ENCODE results near the gene TYW5. TPM values are rescaled to one million over a fixed set of nuclear protein-coding genes. Genes with fewer than 3 reads are reported as not detected.

TYW5 gene
- polyA plus RNA-seq, 1 donor (not counting 4 experiments of a cell fraction or from before 2014, with no cell fraction given) = 9.9 TPM

- H3K36me3 ChIP-seq (ENCODE audit: control insufficient read depth in 2 of 2, extremely low read depth in 1 of 2, insufficient read depth in 2 of 2, low read length in 2 of 2) = no peaks in the 10 kb centered on the region
- dilution Hi-C loops (cut with MboI; ENCODE audit: extremely low pct_ligation_motif_present, low sequenced_read_pairs) = no loop called here
- no peak overlapping the region for H3K9ac ChIP-seq (ENCODE audit: control insufficient read depth, extremely low read depth, insufficient read depth, low read length)
- DNase-seq (ENCODE audit: low read depth, low spot score) (no peak), FAIRE-seq (no peak)
- H3K9me3 ChIP-seq (ENCODE audit: control insufficient read depth, low read depth, low read length) = no peaks in the 10 kb centered on the region
- no peak overlapping the region for H3K4me3 ChIP-seq (ENCODE audit: control insufficient read depth in 2 of 3, extremely low read depth in 1 of 3, insufficient read depth in 2 of 3, low read depth in 1 of 3, low read length in 3 of 3)
- H2AFZ ChIP-seq (ENCODE audit: control insufficient read depth, low read length) = no peak overlapping the region
- H3K27me3 ChIP-seq (ENCODE audit: control insufficient read depth, extremely low read depth, insufficient read depth, low read length) = no peaks in the 10 kb centered on the region
- TF ChIP-seq CTCF (optimal IDR thresholded peaks at IDR 0.05 in 1 of 3, IDR thresholded peaks at IDR 0.05 in 1 of 3, conservative IDR thresholded peaks at IDR 0.05 in 1 of 3; ENCODE audit: extremely low read depth in 1 of 3, insufficient read depth in 2 of 3, low read length in 3 of 3) = no peak
- TF ChIP-seq EZH2 (IDR thresholded peaks at IDR 0.05; ENCODE audit: low read length) = no peak
- no peaks in the 10 kb centered on the region for H3K79me2 ChIP-seq (ENCODE audit: control insufficient read depth, insufficient read depth, low read length)
- peaks cover 4% of the 10 kb centered on the region for H3K4me1 ChIP-seq (ENCODE audit: control insufficient read depth, extremely low read depth, insufficient read depth, low read length)
- no peak overlapping the region for H3K27ac ChIP-seq (ENCODE audit: control insufficient read depth, insufficient read depth, low read length)
- H3K9me1 ChIP-seq (ENCODE audit: control insufficient read depth, extremely low read depth, insufficient read depth, low read length) = no peaks in the 10 kb centered on the region
- no peaks in the 10 kb centered on the region for H4K20me1 ChIP-seq (ENCODE audit: control insufficient read depth, extremely low read depth, insufficient read depth, low read length)
- no peak overlapping the region for H3K4me2 ChIP-seq (ENCODE audit: control insufficient read depth, extremely low read depth, insufficient read depth, low read depth, low read length)
These were observed 42.0 kb upstream of the TYW5 start for GRCh38 chr2:199997296-199997695.

- H3K79me2 ChIP-seq (ENCODE audit: control insufficient read depth, insufficient read depth, low read length) = no peaks in the 10 kb centered on the region
- DNase-seq (ENCODE audit: low read depth, low spot score) (no peak), FAIRE-seq (no peak)
- no peaks in the 10 kb centered on the region for H3K36me3 ChIP-seq (ENCODE audit: control insufficient read depth in 2 of 2, extremely low read depth in 1 of 2, insufficient read depth in 2 of 2, low read length in 2 of 2)
- no peaks in the 10 kb centered on the region for H3K9me1 ChIP-seq (ENCODE audit: control insufficient read depth, extremely low read depth, insufficient read depth, low read length)
- no peak overlapping the region for H3K4me3 ChIP-seq (ENCODE audit: control insufficient read depth in 2 of 3, extremely low read depth in 1 of 3, insufficient read depth in 2 of 3, low read depth in 1 of 3, low read length in 3 of 3)
- H3K9me3 ChIP-seq (ENCODE audit: control insufficient read depth, low read depth, low read length) = no peaks in the 10 kb centered on the region
- no peaks in the 10 kb centered on the region for H4K20me1 ChIP-seq (ENCODE audit: control insufficient read depth, extremely low read depth, insufficient read depth, low read length)
- no peak overlapping the region for H3K9ac ChIP-seq (ENCODE audit: control insufficient read depth, extremely low read depth, insufficient read depth, low read length)
- no peak overlapping the region for H3K27ac ChIP-seq (ENCODE audit: control insufficient read depth, insufficient read depth, low read length)
- no peak overlapping the region for H2AFZ ChIP-seq (ENCODE audit: control insufficient read depth, low read length)
- no peak for TF ChIP-seq CTCF (optimal IDR thresholded peaks at IDR 0.05 in 1 of 3, IDR thresholded peaks at IDR 0.05 in 1 of 3, conservative IDR thresholded peaks at IDR 0.05 in 1 of 3; ENCODE audit: extremely low read depth in 1 of 3, insufficient read depth in 2 of 3, low read length in 3 of 3)
- no peak for TF ChIP-seq EZH2 (IDR thresholded peaks at IDR 0.05; ENCODE audit: low read length)
- H3K27me3 ChIP-seq (ENCODE audit: control insufficient read depth, extremely low read depth, insufficient read depth, low read length) = no peaks in the 10 kb centered on the region
- dilution Hi-C loops (cut with MboI; ENCODE audit: extremely low pct_ligation_motif_present, low sequenced_read_pairs) = no loop called here
- H3K4me1 ChIP-seq (ENCODE audit: control insufficient read depth, extremely low read depth, insufficient read depth, low read length) = peaks cover 4% of the 10 kb centered on the region
- no peak overlapping the region for H3K4me2 ChIP-seq (ENCODE audit: control insufficient read depth, extremely low read depth, insufficient read depth, low read depth, low read length)
These were observed 39.6 kb upstream of the TYW5 start for GRCh38 chr2:199994896-199995295.

All from keratinocyte (primary cell).